NCI-H526 treated with DMSO at 0.1 percent for 48 hours (cell line): ENCODE results near the gene PRSS21.
A peak's percentile ranks its signal among the peaks of the same experiment; 100 is the strongest.

Experiments
- DNase-seq: peaks from one replicate; lab custom pipeline; 2025; lab: John Stamatoyannopoulos, UW

PRSS21 gene, protein sequence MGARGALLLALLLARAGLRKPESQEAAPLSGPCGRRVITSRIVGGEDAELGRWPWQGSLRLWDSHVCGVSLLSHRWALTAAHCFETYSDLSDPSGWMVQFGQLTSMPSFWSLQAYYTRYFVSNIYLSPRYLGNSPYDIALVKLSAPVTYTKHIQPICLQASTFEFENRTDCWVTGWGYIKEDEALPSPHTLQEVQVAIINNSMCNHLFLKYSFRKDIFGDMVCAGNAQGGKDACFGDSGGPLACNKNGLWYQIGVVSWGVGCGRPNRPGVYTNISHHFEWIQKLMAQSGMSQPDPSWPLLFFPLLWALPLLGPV

DNA sequence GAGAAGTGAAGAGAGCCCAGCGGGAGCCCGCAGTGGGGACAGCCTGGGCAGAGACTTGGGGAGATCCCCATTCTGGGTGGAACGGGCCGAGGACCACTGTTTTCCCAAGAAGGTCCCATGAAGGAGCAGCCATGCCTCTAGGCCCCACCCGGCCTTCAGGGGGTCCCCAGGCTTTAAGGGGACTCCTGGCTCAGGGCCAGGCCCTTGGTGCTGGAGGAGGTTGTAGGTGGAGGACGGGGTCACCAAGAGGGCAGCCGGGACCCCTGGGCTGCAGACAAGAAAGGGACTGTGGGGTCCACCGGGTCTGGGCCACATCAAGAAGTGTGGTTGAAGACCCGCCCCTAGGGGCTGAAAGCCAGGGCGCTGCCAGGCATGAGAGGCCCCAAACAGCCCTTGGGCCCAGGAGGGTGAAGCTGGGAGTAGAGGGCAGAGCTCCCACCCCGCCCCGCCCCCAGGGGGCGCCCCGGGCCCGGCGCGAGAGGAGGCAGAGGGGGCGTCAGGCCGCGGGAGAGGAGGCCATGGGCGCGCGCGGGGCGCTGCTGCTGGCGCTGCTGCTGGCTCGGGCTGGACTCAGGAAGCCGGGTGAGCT, at the start of gene PRSS21:
Gene PRSS21, plus strand, starts transcription at position 487 of the 589 bp plus-strand sequence. Its CDS starts 32 bp downstream, at position 519.
- DNase-seq = no peak

DNA sequence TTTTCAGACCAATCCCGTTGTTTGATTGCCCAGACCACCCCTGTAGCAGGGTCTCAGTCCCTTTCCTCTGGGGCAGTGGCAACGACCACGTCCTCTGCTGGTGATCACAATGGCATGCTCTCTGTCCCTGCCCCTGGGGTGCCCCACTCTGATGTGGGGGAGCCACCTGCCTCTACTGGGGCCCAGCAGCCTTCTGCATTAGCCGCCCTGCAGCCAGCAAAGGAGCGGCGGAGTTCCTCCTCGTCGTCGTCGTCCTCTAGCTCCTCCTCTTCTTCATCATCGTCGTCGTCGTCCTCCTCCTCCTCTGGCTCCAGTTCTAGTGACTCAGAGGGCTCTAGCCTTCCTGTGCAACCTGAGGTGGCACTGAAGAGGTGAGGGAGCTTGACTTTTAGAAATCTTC, 49.1 kb upstream of the PRSS21 start:
- DNase-seq = no peak

DNA sequence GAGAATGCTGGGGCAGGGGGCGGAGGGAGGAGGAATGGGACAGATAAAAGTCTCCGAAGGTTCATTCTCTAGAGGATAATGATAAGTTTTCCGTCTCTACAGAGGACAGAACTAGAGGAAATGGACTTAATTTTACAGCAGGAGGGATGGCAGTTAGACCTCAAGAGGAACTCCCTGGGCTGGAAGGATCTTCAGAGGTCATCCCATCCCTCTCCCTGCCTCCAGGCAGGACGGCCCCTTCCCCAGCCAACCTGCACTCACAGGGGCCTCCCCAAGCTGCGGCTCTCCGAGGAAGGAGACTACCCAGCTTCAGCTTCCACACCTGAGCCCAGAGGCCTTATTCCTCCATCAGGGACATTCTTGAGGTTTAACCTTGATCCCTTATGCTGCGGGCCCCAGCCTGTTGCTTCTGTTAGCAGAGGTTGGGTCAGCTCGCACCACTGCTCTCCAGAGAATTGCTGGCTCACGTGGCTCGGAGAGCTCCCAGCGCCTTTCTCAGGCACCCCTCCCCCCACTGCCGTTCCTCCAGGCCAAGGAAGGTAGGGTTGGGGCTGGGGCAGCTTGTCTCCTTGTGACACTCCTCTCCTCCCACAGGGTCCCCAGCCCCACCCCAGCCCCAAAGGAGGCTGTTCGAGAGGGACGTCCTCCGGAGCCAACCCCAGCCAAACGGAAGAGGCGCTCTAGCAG, 48.5 kb upstream of the PRSS21 start:
- no peak for DNase-seq

DNA sequence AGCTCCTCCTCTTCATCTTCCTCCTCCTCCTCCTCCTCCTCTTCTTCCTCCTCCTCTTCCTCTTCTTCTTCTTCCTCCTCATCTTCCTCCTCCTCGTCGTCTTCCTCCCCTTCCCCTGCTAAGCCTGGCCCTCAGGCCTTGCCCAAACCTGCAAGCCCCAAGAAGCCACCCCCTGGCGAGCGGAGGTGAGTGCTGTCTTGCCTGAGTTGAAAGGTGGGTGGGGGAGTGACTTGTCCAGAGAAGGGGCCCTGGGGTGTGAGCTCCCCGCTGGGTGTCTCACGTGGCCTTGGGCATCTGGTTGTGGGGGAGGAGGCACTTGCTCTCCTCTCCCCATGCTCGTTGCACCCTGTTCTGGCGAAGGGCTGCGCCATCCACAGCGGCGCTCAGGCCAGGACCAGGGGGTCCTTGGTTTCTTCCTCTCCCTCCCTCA, 47.9 kb upstream of the PRSS21 start:
- no peak for DNase-seq

DNA sequence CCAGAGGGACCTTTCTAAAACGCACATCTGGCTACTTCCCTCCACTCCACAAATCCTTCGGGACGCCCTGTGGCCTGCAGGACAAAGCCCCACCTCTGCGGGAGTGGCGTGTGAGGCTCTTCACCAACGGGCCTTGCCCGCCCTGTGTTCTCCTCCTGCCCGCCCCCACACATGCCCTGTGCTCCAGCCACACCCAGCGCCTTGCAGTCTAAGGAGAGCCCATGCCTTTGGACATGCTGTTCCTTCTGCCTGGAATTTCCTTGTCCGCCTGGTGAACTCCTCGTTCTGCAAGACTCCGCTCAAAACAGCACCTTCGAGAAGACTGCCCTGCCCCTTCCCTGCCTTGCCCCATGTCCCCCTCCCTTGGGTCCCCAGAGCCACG, 47.4 kb upstream of the PRSS21 start:
- DNase-seq = no peak

DNA sequence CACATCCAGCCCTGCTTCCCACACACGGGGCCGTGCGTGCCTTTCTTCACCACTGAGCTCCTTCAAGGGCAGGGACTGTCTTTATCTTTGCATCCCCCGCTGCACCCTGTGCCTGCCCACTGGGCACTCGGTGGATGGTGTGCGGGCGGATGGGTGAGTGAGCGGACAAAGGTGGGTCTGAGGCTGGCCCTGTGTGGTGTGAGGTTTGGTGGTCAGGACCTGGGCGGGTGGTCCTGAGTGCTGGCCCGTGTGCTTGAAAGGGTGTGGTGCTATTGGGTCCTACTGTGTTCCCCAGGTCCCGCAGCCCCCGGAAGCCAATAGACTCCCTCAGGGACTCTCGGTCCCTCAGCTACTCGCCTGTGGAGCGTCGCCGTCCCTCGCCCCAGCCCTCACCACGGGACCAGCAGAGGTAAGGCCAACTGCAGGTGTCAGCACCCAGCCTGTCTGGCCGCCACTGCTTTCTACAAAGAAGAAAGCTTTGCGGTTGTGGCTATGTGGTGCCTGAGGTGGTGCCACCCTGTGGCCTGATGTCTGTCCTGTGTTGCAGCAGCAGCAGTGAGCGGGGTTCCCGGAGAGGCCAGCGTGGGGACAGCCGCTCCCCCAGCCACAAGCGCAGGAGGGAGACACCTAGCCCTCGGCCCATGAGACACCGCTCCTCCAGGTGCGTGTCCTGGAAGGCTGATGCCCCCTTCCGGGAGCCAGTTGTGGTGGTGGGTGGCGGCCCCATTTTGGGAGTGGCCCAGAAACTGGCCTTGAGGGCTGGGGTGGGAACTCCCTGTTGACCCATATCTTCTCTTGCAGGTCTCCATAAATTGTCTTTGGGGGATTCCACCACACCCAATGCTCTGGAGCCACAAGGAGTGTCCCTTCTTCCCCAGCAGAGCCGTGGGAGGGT, 46.7 kb upstream of the PRSS21 start:
- no peak for DNase-seq

DNA sequence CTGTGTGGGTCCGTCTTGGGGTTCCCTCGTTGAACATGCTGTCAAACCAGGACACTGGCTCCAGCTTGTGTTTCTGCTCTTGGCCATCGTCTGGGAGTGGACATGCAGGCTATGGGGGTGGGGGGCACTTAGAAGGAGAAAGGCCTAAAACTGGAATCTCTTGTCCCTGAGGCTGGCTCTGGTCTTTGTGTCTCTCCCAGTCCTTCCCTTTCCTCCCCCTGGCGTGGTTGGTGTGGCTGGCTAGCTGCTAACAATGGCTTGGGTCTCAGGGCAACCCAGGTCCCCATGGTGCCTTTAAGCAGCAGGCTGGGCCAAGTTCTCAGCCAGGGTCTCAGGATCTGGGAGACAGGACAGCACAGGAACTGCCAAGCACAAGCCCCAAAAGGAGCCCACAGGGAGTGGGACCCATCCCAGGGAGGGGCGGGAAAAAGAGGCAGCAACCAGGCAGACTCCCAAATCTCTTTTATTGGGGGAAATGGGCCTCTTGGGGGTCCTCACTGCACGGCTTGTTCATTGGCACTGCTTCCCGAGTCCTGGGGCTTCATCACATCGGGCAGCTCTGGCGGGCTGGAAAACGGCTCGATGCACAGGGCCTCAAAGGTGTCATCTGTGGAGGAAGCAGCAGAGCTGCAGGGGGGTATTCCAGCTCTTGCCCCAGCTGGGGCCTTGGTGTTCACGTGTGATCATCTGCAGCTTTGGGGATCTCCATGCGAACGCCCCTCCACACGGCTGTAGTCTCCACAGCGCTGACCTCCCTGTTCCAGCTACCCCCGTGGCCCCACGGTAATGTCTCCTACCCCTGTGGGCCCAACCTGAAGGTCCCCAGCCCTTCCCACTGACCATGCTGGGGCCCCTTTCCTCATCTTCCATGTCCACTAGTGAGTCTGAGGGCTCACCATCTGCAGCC, 45.3 kb upstream of the PRSS21 start:
- no peak for DNase-seq

DNA sequence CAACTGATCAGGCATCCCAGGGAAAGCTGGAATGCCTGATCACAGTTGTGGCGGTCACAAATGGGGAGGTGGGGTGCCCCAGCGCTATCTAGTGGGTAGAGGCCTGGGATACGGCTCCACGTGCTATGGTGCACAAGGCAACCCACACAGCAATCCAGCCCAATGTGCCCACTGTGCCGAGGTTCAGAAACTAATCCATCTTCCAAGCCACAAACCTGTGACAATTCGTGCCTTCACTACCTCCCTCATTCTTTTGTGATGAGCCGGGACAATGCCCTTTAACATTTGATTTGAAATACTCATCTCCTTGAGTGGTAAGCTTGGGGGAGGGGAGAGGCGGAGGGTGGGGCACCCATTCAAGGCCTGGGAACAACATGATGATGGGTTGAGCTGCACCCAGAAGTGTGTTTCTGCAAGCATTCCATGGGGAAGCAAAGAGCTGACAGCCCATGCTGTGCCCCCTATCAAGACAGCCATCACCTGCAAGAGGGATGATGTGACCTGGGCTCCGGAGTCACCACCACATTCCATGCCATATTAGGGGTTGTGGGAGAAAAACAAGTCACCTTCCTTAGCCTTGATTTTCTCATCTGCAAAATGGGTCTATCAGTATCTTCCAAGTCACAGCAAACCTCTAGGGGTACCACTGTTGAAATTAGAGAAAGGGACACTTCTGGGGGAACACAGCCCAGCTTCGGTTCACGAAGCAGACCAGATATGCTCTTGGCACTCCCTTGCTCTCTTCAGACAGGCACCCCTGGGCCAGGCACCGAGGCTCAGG, 43.7 kb upstream of the PRSS21 start:
- DNase-seq = no peak

DNA sequence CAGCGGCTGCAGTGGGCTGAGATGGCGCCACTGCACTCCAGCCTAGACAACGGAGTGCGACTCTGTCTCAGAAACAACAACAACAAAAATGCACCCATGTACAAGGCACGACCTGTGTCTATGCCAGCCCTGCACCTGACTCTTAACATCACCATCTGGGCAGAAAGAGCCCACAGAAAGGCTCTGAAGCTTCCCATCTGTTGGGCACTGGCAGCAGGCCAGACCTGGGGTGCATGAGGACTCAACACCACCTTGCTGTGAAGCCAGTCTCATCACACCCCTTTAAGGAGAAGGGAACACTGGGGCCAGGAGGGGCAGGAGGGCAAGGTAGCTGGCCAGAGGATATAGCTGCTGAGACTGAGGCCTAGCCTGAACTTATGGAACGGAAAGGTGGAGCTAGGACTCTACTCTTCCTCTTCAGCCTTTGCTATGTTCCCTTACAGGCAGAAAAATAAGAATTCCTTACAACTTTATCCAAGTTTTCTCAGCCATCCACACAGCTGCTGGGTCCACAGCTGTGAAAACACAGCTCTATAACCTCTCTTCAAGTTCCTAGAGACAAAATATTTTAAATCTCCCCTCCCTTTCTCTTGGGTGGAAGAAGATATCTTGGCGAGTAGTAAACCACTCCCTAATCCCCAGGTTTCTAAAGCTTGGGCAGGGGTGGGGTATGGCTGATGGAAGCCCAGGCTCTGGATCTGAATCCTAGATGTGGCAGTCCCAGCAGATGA, 42.7 kb upstream of the PRSS21 start:
- no peak for DNase-seq

DNA sequence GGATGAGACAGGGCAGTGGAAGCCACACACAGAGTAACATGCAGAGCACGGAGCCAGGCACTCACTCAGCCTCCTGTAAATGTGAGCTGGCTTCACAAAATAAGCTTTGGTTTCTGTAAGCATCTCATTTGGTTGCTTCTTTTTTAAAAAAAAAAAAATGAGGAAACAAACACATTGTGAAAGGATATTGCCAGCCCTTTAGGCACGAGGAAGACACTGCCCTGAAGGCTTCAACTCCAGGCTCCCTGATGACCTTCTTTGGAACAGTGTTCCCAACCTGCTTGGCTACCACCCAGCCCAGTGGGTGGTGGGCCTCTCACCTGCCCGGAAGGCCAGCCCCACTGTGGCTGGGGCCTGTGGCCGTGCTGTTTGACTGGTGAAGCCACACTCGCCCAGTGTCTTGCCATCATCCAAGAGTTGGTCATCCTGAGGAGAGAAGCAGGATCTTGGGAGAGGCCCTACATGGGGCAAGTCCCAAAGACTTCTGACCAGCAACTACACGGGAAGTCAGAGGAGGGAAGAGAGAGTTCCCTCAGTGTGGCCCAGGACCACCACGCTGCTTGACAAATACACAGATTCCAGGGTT, 41.8 kb upstream of the PRSS21 start:
- DNase-seq = no peak

DNA sequence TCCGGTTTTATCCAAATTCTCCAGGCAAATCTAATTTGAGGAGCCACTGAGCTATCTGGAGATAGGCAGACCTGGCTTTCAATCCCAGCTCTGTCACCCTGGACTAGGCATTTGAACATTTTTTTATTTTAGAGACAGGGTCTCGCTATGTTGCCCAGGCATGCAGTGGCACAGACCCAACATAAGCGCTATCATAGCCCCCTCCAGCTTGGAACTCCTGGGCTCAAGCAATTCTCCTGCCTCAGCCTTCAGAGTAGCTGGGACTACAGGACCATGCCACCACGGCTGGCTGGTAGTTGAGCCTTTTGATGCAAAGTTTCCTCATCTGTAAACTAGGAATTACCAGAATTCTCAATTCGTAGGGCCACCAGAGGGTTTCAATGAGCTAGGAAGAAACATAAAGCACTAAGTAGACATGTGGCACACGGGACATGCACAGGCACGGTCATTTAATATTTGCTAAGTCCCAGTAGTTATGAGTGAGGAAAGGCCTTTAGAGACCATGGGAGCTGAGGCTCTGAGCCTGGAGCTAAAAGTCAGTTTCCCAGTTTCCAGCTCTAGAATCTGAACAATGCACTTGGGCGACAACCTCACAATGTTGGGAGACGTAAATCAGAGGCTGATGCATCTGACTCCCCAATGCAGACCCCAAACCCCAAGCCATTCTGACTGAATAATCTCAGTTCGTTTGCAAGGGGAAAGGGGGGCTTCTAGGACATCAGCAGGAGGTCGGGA, 41.1 kb upstream of the PRSS21 start:
- DNase-seq = no peak

DNA sequence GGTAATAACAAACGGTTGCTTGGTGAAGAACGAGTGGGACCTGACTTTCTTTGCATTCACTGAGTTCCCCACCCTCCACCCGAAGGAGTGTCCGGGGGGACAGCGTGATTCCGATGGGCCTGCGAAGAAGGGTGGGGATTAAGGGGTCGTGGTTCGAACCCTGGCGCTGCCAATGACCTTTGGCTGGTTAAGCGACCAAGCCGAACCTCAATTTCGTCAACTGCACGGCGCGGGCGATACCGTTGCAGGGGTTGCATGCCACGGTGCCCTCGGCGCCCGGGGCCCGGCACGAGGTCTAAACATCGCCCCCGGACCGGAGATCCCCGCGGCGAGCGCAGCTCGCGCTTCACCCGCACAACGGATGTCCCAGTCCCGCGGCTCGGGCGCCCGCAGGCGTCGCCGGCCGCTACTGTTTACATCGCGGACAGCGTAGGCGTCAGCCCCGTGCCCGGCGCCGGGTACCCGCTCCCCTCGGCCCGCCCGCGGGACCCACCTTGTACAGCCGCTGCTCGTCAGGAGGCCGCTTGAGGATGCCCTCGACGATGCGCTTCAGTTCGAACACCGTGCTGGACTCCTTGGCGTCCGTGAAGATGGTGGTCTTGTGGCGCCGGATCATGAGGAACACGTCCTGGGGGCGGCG, 40.4 kb upstream of the PRSS21 start:
- no peak for DNase-seq

DNA sequence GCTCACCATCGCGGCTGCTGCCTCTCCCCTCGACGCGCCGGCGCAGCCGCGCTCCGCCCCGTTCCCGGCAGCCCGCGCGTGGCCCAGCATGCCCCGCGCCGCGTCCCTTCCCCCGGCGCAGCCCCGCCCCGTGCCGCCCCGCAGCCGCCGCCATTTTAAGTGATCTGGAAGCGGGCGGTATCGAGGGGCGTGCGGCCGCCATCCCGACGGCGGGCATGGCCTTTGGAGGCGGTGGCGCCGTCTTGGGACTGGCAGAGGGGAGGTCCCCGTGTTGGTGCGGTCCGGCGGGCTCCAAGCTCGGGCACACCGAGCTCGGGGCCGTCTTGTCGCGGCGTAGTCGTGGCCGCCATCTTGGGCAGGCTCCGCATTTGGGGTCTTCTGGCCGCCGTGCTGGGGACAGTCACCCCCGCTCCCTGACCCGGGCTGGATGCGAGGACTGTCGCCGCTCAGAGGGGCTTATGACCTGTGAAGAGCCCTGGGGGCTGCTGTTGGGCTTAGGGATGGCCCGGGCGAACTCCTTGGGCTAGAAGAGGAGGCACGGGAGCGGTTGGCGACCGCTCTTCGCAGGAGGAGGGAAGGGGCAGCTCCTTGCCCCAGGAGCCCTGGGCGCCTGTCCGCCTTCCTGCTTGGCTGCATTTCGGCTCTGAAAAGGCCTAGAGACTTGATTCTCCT, 39.7 kb upstream of the PRSS21 start, which contains the start of gene ELOB:
Gene ELOB, minus strand, starts transcription at position 50 of the 672 bp plus-strand sequence. Its CDS starts 41 bp downstream, at position 9.
- DNase-seq = peak; percentile 62

DNA sequence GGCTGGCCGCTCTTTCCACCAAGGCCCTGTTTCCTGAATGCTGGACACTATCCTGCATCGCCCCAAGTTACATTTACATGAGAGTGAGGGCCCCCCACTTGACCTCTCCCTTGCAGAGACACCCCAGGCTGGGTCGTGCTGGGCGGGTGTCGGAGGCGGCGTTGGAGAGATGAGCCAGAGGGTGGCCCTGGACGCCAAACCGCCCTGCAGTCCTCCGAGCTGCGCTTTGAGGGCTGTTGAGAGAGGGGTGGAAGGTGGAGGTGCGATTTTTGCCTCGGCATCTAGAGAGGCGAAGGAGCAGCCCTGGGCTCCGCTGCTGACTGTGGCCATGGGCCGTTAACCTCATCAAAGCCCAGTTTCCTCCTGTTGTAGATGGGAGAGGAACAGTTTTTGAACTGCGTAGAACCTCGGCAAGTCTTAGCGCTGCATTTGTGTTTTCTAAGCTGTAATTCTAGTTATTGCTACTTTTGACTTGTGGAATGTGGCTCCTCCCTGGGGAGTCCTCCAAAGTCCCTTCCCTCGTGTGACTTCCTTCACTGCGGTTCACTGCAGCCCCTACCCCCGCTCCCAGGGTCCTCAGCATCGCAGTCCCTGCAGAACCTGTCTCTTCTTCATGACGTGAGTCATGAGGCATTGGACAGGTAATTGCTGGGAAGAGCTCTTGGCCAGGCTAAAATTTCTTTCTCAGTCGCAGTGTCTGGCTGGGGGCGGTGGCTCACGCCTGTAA, 39.0 kb upstream of the PRSS21 start:
- no peak for DNase-seq

DNA sequence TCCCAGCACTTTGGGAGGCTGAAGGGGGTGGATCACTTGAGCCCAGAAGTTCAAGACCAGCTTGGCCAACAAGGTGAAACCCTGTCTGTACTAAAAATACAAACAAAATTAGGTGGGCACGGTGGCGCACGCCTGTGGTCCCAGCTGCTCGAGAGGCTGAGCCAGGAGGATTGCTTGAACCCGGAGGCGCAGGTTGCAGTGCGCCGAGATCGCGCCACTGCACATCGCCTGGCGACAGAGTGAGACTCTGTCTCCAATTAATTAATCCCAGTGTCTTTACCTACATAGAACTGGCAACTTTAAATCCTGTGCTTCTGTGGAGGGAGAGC, 38.4 kb upstream of the PRSS21 start:
- no peak for DNase-seq

DNA sequence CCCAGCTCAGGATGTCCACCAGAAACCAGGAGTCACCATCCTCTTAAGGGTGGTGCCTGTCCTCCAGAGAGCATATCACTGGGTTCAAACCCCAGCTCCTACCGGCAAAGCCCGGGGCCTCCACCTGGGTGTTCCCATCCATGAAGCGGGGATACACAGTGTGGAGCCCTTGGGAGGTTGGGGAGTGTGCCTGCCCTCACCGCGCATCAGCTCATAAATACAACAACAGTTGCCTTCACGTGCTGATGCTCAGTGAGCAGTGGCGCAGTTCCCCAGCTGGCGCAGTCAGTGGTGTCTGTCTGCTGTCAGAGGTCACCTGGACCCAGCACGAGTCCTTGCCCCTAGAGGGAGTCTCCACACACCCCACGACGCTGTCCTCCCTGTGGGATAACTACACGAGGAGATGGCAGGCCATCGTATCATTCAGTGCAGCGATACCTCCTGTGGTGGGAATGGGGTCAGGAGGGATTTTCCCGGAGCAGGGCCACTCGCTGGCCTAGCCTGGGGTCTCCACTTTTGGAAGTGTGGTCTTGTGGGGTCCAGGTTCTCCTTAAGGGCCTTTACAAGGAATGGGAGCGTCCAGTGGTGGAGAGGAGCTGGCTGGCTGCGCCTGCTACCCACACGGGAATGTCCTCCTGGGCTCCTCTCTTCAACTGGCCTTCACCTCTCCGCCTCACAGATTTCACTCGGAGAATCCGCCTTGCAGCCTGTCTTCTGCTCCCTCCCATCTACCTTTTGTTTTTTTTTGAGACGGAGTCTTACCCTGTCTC, 37.7 kb upstream of the PRSS21 start:
- DNase-seq = no peak
